ENCODE measurements around the gene KLF16. TPM values are rescaled to one million over a fixed set of nuclear protein-coding genes. Genes with fewer than 3 reads are reported as not detected.

The KLF16 gene
- total RNA-seq, 4 donors from 2014 or later = 4.6 to 8.4 (median 7.0) TPM

- H3K9me3 ChIP-seq = no peaks in the 10 kb centered on the region
- TF ChIP-seq EP300 (IDR thresholded peaks at IDR 0.05) = no peak
- H3K27ac ChIP-seq = peak overlapping the region in 1 of 4 donors; percentile 30
- H3K27me3 ChIP-seq = no peaks in the 10 kb centered on the region
- no peak overlapping the region for H3K4me3 ChIP-seq
- peaks cover 0 to 91% (median 17%) of the 10 kb centered on the region in 3 donors for H3K36me3 ChIP-seq
- DNase-seq (ENCODE audit: low spot score in 2 of 2) = no peak
- WGBS, 2 donors = 61 to 65% methylated on average over 54 to 58 of the region's 63 CpGs
- H3K4me1 ChIP-seq = peaks cover 0 to 18% (median 5%) of the 10 kb centered on the region in 4 donors
These were observed 36.5 kb downstream of the KLF16 start for GRCh38 chr19:1826557-1827521.

GRCh38 chr19:1825909-1826556 lies 37.3 kb downstream of the KLF16 start:
- Histone ChIP-seq H3K4me3 (no peak overlapping the region), H3K4me1 (peaks cover 0 to 17% (median 5%) of the 10 kb centered on the region in 4 donors), H3K9me3 (no peaks in the 10 kb centered on the region), H3K27me3 (no peaks in the 10 kb centered on the region), H3K36me3 (peaks cover 0 to 94% (median 24%) of the 10 kb centered on the region in 3 donors), H3K27ac (peak overlapping the region in 1 of 4 donors; percentile 30)
- peak; percentile 64 to 79 for DNase-seq (ENCODE audit: low spot score in 2 of 2)
- TF ChIP-seq POLR2A (IDR thresholded peaks at IDR 0.05) = no peak
- TF ChIP-seq CTCF (IDR thresholded peaks at IDR 0.05) = peak; percentile 85 to 96 (median 92)
- no peak for TF ChIP-seq EP300 (IDR thresholded peaks at IDR 0.05)
- WGBS, 2 donors = 28 to 29% methylated on average over 15 of the region's 15 CpGs

GRCh38 chr19:1824252-1824622 lies 39.1 kb downstream of the KLF16 start:
- Histone ChIP-seq H3K27ac (no peak overlapping the region), H3K9me3 (no peaks in the 10 kb centered on the region), H3K27me3 (no peaks in the 10 kb centered on the region), H3K4me1 (peaks cover 0 to 17% (median 5%) of the 10 kb centered on the region in 4 donors), H3K4me3 (no peak overlapping the region), H3K36me3 (peaks cover 0 to 97% (median 38%) of the 10 kb centered on the region in 3 donors)
- TF ChIP-seq POLR2A (IDR thresholded peaks at IDR 0.05) (no peak), CTCF (IDR thresholded peaks at IDR 0.05) (no peak), EP300 (IDR thresholded peaks at IDR 0.05) (no peak)
- WGBS, 2 donors = 84 to 85% methylated on average over 14 of the region's 14 CpGs
- DNase-seq (ENCODE audit: low spot score in 2 of 2) = no peak

GRCh38 chr19:1823539-1824251 lies 39.7 kb downstream of the KLF16 start:
- Histone ChIP-seq H3K9me3 (no peaks in the 10 kb centered on the region), H3K4me3 (no peak overlapping the region), H3K36me3 (peaks cover 0 to 98% (median 43%) of the 10 kb centered on the region in 3 donors), H3K4me1 (peaks cover 0 to 17% (median 5%) of the 10 kb centered on the region in 4 donors), H3K27me3 (no peaks in the 10 kb centered on the region), H3K27ac (no peak overlapping the region)
- 83 to 88% methylated on average over 23 to 35 of the region's 36 CpGs for WGBS, 2 donors
- TF ChIP-seq POLR2A (IDR thresholded peaks at IDR 0.05) (no peak), CTCF (IDR thresholded peaks at IDR 0.05) (no peak), EP300 (IDR thresholded peaks at IDR 0.05) (no peak)
- no peak for DNase-seq (ENCODE audit: low spot score in 2 of 2)

GRCh38 chr19:1823020-1823419 lies 40.4 kb downstream of the KLF16 start:
- Histone ChIP-seq H3K4me1 (peaks cover 0 to 17% (median 5%) of the 10 kb centered on the region in 4 donors), H3K27ac (no peak overlapping the region), H3K36me3 (peaks cover 3 to 98% (median 49%) of the 10 kb centered on the region in 3 donors), H3K27me3 (no peaks in the 10 kb centered on the region), H3K4me3 (no peak overlapping the region), H3K9me3 (no peaks in the 10 kb centered on the region)
- 78 to 81% methylated on average over 6 to 8 of the region's 8 CpGs for WGBS, 2 donors
- DNase-seq (ENCODE audit: low spot score in 2 of 2) = no peak
- TF ChIP-seq EP300 (IDR thresholded peaks at IDR 0.05) (no peak), POLR2A (IDR thresholded peaks at IDR 0.05) (no peak), CTCF (IDR thresholded peaks at IDR 0.05) (no peak)

All from tibial nerve (tissue), 4 donors.